Thyroid gland (tissue), 4 donors: ENCODE data around the gene ADAM8.

Experiments used
- POLR2A ChIP-seq, 2 donors: fragments of 450-650 bp; IDR thresholded peaks; one replicate each; pipeline ENCODE4 v1.6.1; 2017; ENCODE audit warnings: antibody characterized with exemption in 2 of 2, mild to moderate bottlenecking in 2 of 2, moderate library complexity in 1 of 2
- TF ChIP-seq, protein P1 (sequence below), 6 experiments: fragments of 200-600 bp in 3 of 6; fragments of 450-650 bp in 3 of 6; sonication (generic) in 3 of 6; IDR thresholded peaks; one replicate each; pipeline ENCODE4 v1.5.1; 2016 to 2019; ENCODE audit warnings: antibody characterized with exemption in 6 of 6, mild to moderate bottlenecking in 2 of 6, inconsistent platforms in 1 of 6, moderate library complexity in 1 of 6

DNA sequence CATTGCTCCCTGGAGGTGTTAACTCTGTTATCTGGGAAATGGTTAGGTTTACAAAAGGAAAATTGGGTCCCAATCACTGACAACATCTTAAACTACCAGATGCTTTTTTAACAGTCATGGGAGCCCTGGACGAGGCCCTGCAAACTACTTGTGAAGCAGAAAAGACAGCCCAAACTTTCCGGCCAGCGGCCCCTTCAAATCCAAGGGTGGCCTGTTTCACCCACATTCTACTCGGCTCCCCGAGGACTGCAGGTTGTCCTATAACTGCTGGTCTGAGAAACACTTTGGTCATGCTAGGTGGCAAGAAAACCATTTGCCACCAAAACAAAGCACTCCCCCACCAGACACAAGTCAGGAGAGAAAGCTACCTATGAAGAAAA is 29.4 kb upstream of the ADAM8 start:
- TF ChIP-seq, protein P1, sequence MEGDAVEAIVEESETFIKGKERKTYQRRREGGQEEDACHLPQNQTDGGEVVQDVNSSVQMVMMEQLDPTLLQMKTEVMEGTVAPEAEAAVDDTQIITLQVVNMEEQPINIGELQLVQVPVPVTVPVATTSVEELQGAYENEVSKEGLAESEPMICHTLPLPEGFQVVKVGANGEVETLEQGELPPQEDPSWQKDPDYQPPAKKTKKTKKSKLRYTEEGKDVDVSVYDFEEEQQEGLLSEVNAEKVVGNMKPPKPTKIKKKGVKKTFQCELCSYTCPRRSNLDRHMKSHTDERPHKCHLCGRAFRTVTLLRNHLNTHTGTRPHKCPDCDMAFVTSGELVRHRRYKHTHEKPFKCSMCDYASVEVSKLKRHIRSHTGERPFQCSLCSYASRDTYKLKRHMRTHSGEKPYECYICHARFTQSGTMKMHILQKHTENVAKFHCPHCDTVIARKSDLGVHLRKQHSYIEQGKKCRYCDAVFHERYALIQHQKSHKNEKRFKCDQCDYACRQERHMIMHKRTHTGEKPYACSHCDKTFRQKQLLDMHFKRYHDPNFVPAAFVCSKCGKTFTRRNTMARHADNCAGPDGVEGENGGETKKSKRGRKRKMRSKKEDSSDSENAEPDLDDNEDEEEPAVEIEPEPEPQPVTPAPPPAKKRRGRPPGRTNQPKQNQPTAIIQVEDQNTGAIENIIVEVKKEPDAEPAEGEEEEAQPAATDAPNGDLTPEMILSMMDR (IDR thresholded peaks at IDR 0.05), result no peak
- TF ChIP-seq POLR2A (IDR thresholded peaks at IDR 0.05), result no peak
